AG04449 (cell line): ENCODE data around the gene HIVEP3.

Source experiments
- CTCF ChIA-PET: fragments of 350-600 bp; formaldehyde crosslinking; extraction: SDS; loops from one replicate; lab custom pipeline; 2021; ENCODE audit warnings: antibody characterized with exemption; lab: Yijun Ruan, JAX
- POLR2A ChIA-PET: fragments of 400-600, 350-600 bp; formaldehyde crosslinking; extraction: SDS; loops from one replicate; lab custom pipeline; 2020; ENCODE audit warnings: antibody characterized with exemption, inconsistent platforms; lab: Yijun Ruan, JAX
- DNase-seq: peaks from one replicate; pipeline ENCODE4 v3.0.0-alpha.2; 2010; ENCODE audit warnings: low read depth, low spot score
- H3K4me3 ChIP-seq: 2 replicates; pipeline ENCODE4 v1.5.1; 2011; ENCODE audit warnings: low read depth, mild to moderate bottlenecking, control low read depth, low read length
- CTCF ChIP-seq: IDR thresholded peaks from one replicate; pipeline ENCODE4 v1.5.1; 2011; ENCODE audit warnings: mild to moderate bottlenecking, moderate library complexity, low read length, control low read depth, inconsistent platforms; ENCODE audit not compliant: insufficient read depth; ENCODE audit errors: missing control alignments

The HIVEP3 gene

GRCh38 chr1:41618066-41618825 lies 300.5 kb downstream of the HIVEP3 start:
- ChIA-PET CTCF (interaction anchor here (0.7 kb wide), 1 partner anchor 102 kb away, joined by 4 read pairs; no protein-coding TSS in a partner anchor), POLR2A (no interaction called here)
- no peak overlapping the region for H3K4me3 ChIP-seq
- DNase-seq = no peak
- TF ChIP-seq CTCF = no peak

- no peak overlapping the region for H3K4me3 ChIP-seq
- no peak for DNase-seq
- CTCF ChIA-PET = no interaction called here
- POLR2A ChIA-PET = no interaction called here
- TF ChIP-seq CTCF = no peak
Measured at GRCh38 chr1:41617336-41617735, 301.4 kb downstream of the HIVEP3 start.

GRCh38 chr1:41616563-41616962 lies 302.2 kb downstream of the HIVEP3 start:
- H3K4me3 ChIP-seq = no peak overlapping the region
- no peak for DNase-seq
- ChIA-PET POLR2A (no interaction called here), CTCF (interaction anchor here (0.6 kb wide), 1 partner anchor 24 kb away, joined by 3 read pairs; no protein-coding TSS in a partner anchor)
- TF ChIP-seq CTCF = no peak

GRCh38 chr1:41615981-41616380 lies 302.7 kb downstream of the HIVEP3 start:
- no peak overlapping the region for H3K4me3 ChIP-seq
- ChIA-PET POLR2A (no interaction called here), CTCF (interaction anchor here (0.6 kb wide), 1 partner anchor 25 kb away, joined by 3 read pairs; no protein-coding TSS in a partner anchor)
- DNase-seq = no peak
- TF ChIP-seq CTCF = no peak

GRCh38 chr1:41615316-41615715 lies 303.4 kb downstream of the HIVEP3 start:
- POLR2A ChIA-PET = no interaction called here
- H3K4me3 ChIP-seq = no peak overlapping the region
- CTCF ChIA-PET = interaction anchor here (1.6 kb wide), 1 partner anchor 7 kb away, joined by 7 read pairs; no protein-coding TSS in a partner anchor
- no peak for DNase-seq
- TF ChIP-seq CTCF = no peak

- no peak overlapping the region for H3K4me3 ChIP-seq
- CTCF ChIA-PET = interaction anchor here (1.6 kb wide), 1 partner anchor 8 kb away, joined by 7 read pairs; no protein-coding TSS in a partner anchor
- no peak for TF ChIP-seq CTCF
- DNase-seq = no peak
- POLR2A ChIA-PET = no interaction called here
Measured at GRCh38 chr1:41614818-41615217, 303.9 kb downstream of the HIVEP3 start.
